Measurements from ENCODE around the gene IGF2R.
"Not testable (repeated sequence)": the region's sequence is repeated elsewhere in the genome, so short reads cannot be mapped to it uniquely, and the experiment has no call there.

IGF2R gene

DNA sequence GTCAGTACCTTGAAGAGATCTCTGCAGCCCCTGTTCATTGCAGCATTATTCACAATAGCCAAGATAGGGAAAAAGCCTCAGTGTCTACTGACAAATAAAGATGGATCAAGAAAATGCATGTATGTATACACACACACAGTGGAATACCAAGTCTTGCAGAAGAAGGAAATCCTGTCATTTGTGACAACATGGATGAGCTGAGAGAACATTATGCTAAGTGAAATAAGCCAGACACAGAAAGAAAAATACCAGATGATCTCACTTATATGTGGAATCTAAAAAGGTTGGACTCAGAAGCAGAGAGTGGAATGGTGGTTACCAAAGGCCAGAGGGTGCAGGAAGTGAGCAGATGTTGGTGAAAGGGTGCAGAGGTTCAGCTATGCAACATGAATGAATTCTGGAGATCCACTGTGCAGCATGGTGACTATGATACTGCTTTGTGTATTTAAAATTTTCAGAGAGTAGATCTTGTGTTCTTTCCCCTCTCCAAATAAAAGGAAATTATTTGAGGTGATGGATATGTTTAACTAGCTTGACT, 141.8 kb downstream of the IGF2R start:
- no peak for DNase-seq (ENCODE audit: low spot score)
- TF ChIP-seq, protein P1, sequence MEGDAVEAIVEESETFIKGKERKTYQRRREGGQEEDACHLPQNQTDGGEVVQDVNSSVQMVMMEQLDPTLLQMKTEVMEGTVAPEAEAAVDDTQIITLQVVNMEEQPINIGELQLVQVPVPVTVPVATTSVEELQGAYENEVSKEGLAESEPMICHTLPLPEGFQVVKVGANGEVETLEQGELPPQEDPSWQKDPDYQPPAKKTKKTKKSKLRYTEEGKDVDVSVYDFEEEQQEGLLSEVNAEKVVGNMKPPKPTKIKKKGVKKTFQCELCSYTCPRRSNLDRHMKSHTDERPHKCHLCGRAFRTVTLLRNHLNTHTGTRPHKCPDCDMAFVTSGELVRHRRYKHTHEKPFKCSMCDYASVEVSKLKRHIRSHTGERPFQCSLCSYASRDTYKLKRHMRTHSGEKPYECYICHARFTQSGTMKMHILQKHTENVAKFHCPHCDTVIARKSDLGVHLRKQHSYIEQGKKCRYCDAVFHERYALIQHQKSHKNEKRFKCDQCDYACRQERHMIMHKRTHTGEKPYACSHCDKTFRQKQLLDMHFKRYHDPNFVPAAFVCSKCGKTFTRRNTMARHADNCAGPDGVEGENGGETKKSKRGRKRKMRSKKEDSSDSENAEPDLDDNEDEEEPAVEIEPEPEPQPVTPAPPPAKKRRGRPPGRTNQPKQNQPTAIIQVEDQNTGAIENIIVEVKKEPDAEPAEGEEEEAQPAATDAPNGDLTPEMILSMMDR (IDR thresholded peaks at IDR 0.05; ENCODE audit: extremely low read depth, missing control alignments) = no peak

DNA sequence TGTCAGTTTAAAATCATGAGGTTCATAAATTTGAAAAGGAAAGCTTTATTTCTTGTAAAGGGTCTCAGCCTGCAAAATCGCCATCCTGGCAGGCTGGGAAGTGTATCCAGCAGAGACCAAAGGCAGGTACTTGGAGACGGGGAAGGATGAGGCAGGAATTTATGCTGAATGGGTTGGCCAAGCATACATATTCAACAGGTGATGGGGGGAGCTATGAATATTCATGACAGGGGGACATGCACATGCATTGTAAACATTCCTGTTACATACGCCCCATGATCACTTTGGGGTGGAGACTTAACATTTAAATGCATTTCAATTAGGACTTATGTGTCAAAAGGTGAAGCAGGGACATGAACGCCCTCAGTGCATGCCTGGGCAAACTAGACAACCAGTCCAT, 142.9 kb downstream of the IGF2R start:
- TF ChIP-seq, protein P1 (IDR thresholded peaks at IDR 0.05; ENCODE audit: extremely low read depth, missing control alignments) = no peak
- no peak for DNase-seq (ENCODE audit: low spot score)

DNA sequence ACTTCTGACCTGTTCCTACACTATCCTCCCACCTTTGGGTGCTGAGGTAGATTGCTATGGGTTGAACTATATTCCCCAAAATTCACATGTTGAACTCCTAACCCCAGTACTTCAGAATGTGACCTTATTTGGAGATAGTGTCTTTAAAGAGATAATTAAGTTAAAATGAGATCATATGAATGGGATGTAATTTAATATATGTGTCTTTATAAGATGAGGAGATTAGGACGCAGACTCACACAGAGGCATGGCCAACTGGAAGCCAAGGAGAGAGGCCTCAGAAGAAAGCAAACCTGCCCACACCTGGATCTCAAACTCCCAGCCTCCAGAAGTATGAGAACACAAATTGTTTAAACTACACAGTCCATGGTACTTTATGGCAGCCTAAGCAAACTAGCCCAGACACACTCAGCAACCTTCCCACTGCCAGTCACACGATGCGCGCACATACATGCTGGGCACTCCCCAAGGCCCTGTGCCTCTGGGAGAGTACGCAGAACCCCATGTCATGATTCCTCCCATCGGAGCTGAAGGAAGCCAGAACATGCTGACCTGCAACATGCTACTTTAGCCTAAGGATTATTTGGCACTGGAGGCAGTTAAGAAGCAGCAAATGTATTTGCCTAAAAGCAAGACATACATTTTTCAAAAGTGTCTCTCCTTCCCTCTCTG, 143.9 kb downstream of the IGF2R start:
- no peak for DNase-seq (ENCODE audit: low spot score)
- TF ChIP-seq, protein P1 (IDR thresholded peaks at IDR 0.05; ENCODE audit: extremely low read depth, missing control alignments) = no peak

DNA sequence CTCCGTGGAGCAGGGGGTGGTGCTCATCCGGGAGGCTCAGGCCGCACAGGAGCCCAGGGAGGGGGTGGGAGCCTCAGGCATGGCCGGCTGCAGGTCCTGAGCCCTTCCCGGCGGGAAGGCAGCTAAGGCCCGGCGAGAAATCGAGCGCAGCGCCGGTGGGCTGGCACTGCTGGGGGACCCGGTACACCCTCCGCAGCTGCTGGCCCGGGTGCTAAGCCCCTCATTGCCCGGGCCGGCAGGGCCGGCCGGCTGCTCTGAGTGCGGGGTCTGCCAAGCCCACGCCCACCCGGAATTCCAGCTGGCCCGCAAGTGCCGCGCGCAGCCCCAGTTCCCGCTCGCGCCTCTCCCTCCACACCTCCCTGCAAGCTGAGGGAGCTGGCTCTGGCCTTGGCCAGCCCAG, 145.7 kb downstream of the IGF2R start:
- DNase-seq (ENCODE audit: low spot score) = not testable (repeated sequence)

DNA sequence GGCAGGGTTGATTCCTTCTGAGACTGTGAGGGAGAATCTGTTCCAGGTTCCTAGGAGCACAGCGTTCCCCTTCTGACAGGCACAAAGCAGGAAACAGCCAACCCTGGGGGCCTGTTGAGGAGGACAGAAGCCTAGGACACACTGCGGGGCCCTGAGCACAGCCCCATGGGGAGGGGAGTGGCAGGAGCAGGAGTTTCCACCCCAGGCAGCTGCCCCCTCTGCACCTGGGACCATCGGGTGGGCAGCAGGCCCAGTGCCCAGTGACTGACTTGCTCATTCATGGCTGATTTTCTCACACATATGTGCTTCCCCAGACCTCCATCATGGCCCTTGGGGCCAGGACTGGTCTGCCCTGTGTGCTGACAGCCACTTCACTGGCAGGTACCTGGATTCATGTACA, 146.5 kb downstream of the IGF2R start:
- DNase-seq (ENCODE audit: low spot score) = no peak
- TF ChIP-seq, protein P1 (IDR thresholded peaks at IDR 0.05; ENCODE audit: extremely low read depth, missing control alignments) = no peak

DNA sequence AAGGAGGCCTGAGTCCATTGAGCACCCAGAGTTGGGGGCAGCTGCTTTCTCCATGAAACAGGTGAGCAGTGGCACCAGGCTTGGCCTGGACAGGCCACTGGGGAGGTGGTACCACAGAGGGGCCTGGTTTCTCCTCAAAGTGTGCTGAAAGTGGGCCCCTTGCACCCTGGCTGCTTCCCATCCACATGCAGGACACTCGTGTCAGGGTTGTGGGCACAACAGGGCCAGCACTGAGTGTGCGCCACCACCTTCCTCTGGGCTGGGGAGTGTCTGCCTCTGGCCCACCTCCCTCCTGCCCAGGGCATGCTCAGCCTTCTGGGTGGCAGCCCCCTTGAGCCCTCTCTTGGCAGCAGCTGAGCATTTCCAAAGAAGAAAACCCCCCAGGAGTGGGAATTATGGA, 147.5 kb downstream of the IGF2R start:
- no peak for DNase-seq (ENCODE audit: low spot score)
- TF ChIP-seq, protein P1 (IDR thresholded peaks at IDR 0.05; ENCODE audit: extremely low read depth, missing control alignments) = no peak

DNA sequence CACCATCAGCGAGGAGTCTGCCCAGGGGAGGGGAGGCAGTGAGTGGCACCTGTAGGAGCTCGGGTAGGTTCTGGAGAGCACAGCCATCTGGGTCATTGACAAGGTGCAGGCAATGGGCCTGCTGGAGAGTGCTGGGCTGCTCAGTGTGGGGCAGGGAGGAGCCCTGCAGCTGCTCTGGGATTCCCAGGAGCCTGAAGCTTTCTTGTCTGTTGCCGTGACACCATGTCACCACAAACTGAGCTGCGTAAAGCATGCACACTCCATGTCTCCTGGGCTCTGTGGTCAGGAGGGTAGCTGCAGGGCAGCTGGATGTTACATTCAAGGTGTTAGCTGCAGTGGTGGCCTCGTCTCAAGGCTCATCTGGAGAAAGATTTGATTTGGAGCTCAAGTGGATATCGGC, 148.3 kb downstream of the IGF2R start:
- TF ChIP-seq, protein P1 (IDR thresholded peaks at IDR 0.05; ENCODE audit: extremely low read depth, missing control alignments) = no peak
- DNase-seq (ENCODE audit: low spot score) = no peak

DNA sequence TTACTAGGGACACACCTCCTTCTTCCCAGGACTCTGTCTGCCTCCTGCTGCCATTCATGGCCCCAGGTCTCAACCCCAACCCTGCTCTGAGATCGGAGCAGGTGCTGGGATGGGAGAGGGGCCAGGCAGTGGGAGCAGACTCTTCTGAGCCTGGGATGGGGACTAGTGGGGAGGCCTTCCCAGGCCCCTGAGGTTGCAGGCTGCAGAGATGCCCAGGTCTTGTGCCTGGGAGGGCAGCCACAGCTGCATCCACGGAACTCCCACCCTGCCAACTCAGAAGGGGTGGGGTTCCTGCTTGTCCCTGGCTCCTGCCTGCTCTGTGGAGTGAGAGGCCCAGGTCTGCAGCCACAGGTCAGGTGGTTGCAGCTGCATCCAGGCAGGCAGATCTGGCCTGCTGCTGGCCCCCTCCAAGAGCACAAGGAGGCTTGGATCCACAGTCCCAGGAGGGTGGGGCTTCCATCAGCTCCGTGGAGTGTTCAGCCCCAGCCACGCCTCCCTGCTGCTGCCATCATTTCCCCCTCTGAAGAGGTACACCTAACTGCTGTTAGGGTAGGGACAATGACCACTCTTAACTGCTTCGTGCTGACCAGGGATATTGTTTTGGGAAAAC, 149.8 kb downstream of the IGF2R start:
- TF ChIP-seq, protein P1 (IDR thresholded peaks at IDR 0.05; ENCODE audit: extremely low read depth, missing control alignments) = no peak
- no peak for DNase-seq (ENCODE audit: low spot score)
